Measurements from ENCODE around the gene EIPR1.
A peak's percentile ranks its signal among the peaks of the same experiment; 100 is the strongest.

The EIPR1 gene

DNA sequence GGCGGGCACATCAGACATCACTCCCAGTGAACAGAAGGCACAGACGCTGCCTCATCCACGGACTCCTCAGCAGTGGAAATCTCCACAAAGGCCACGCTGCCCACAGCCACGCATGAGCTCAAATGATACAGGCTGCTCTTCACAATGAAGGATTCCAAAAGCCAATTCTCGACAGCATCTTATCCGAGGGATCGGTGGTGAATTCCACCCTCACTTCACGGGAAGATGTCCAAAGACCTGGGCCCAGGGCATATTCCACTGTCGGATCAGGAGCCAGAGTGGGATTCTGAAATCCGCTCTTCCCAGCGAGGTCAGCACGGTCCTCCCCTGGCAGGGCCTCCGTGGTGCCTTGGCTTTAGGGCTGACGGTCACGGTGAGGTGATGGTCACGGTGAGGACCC, 55.8 kb downstream of the EIPR1 start:
- no peak for DNase-seq

- no peak for DNase-seq
Measured at GRCh38 chr2:3320910-3321605, 56.6 kb downstream of the EIPR1 start.

- DNase-seq, result no peak
Measured at GRCh38 chr2:3319745-3320566, 57.7 kb downstream of the EIPR1 start.

DNA sequence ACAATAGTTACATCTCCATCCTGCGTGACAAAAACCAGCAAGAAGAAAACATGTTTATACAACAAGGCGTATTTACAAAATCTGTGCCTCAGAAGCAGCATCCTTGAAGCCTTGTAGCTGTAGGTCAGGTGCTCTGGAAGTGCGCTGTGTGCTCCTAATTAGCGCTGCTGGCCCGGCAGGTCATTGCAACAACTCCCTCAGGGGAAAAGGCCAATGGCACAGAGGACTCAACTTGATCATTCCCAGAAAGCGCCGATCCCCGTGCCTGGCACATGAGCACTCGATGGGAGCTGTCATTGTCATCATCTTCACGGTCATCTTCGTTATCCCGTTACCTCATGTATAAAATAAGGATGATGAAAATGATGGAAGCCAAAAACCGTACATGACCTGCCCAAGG, 58.5 kb downstream of the EIPR1 start:
- no peak for DNase-seq

GRCh38 chr2:3317871-3318590, 59.6 kb downstream of the EIPR1 start:
- DNase-seq, result no peak

DNA sequence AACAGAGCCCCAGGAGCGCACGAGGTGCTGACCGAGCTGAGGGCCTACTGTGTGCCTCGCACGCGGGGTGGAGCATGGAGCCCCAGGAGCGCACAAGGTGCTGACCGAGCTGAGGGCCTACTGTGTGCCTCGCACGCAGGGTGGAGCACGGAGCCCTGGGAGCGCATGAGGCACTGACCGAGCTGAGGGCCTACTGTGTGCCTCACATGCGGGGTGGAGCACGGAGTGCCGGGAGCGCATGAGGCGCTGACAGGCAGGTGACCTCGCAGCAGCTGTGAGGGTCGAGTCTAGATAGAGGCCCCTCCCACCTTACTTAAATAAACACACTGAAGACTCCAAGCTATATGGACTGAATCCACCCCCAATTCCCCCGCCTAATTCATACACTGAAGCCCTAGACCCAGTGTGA, 60.3 kb downstream of the EIPR1 start:
- no peak for DNase-seq

DNA sequence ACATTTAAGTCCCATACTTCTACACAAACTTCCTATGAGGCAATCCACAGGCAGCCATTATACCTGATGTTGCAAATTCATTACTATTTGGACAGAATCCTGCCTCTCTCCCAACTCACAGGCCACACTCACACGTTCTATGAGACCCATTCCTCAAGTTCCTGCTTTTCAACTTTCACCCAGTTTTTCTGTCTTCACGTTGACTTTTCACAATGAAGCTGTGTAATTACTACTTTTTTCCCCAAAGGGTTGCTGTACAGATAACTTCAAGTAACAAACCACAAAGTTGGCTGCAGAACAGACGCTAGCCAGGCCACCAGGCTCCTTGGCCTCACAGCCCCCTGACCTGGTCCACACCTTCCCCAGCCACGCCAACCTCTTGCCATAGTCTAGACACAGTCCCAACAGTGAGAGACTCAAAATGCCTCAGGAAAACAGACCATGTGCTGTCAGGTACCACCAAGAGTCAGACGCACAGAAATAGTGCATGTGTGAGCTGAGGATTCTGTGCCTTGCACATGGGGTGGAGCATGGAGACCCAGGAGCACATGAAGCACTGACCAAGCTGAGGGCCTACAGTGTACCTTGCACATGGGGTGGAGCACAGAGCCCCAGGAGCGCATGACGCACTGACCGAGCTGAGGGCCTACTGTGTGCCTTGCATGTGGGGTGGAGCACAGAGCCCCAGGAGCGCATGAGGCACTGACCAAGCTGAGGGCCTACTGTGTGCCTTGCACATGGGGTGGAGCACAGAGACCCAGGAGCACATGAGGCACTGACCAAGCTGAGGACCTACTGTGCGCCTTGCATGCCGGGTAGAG, 61.0 kb downstream of the EIPR1 start:
- no peak for DNase-seq

DNA sequence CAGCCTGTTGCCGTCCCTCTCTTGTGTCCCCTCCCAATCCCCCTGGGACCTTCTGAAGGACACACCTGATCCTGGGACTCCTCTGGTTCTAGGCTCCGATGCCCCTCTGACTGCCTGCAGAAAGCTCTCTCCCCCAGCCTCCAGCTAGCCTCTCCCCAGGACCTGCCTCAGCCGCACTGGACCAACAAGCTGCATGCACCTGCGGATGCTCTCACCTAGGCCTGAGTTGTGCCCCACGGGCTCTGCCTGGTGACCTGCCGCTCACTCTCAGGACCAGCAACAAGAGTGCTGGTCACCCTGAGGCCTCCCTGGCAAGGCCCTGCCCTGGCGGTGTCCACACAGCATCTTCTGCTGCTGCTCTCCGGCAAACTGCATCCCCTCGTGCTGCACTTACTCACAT, 63.0 kb downstream of the EIPR1 start:
- no peak for DNase-seq

DNA sequence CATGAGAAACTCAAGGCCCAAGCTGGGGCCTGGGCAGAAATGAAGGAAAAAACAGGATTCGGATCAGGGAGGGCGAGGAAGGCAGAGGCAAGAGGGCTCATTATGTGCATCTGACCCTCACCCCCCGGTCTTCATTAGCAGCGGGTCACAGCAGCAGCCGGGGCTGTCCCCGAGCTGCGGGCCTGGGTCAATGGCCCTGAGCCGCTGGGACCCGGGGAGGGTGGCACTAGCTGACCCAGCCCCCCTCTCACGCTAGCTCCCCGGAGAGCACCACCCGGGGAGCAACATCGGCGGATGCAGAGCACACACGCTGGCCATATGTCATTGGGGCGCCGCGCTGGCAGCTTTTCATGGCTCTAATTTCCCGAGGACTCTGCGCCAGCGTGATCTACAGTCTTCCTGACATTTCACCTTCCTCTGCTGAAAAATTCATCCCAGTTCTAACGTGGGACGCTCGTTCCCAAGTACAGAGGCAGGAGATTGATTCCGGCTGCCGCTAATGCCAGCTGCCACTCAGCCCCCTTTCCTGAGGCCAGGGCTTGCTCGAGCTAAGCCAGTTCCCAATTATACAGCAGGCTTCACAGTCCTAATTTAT, 63.7 kb downstream of the EIPR1 start:
- DNase-seq, result no peak

DNA sequence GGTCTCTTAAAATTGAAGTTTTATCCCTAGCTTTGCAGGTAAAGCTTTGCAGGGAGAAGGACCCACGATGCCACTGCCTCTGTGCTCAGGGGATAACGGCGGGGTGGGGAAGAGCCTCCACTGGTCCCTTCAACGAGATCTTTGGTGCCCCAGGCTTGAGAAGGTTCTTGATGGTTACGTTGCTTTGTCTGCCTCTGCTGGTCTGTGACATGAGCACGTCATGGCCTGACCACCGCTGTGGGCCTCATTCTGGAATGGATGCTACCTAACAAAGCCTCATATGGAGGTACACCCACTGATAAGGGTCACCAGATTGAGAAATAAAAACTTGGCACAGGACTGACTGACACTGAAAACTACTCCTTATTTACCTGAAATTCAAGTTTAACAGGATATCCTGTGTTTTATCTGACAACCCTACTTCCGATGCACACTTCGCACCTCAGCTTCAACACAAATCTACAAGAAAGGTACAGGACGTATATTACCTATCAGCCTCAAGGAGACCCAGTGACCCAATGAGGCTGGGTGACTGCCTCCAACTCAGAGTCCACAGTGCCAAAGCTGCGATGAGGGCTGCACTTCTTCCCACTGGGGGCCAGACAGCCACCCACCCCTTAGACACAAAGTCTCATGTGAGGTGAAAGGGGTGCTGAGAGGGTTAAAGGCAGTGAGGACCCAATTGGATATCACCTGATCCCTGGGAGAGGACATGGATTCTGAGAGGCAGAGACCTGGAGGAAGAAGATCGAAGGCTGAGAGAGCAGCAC, 64.9 kb downstream of the EIPR1 start:
- no peak for DNase-seq

GRCh38 chr2:3311601-3312000, 66.0 kb downstream of the EIPR1 start:
- no peak for DNase-seq

DNA sequence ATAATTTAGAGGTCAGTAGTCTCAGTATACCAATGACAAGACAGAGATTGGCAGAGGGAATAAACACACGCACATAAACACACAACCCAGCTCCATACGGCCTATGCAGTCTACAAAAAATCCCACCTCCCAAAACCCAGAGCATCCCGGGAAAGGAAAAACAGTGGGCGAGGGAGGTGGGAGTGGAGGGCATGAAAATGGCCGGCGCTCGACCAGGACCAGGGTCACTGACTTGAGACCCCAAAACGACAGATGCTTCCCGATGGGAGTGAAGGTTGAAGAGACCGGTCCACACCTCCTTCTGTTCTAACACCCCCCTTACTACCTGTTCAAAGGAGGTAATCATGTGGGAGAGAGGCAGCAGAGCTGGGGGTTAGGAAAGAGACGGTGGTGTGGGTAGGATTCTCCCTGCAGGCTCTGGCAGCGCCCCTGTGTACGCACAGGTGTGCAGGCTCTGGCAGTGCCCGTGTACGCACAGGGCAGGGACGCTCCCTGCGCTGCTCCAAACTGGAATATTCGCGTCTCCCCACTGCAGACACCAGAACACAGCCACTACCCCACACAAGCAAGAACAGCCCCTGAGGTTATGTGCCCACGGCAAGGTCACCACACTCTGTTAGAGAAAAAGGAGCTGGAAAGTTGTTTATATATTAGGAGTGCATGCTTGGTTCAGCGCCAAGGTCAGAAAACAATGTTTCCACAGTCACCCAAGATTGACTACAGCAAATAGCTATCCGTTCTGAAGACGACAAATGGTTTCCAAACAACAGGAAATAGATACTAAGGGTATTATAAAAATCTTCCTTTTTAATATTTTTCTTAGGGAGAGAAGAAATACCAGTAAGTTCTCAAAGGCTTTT, 67.9 kb downstream of the EIPR1 start:
- no peak for DNase-seq

GRCh38 chr2:3307901-3308300, 69.7 kb downstream of the EIPR1 start:
- DNase-seq, result no peak

- no peak for DNase-seq
Measured at GRCh38 chr2:3307236-3307635, 70.4 kb downstream of the EIPR1 start.

DNA sequence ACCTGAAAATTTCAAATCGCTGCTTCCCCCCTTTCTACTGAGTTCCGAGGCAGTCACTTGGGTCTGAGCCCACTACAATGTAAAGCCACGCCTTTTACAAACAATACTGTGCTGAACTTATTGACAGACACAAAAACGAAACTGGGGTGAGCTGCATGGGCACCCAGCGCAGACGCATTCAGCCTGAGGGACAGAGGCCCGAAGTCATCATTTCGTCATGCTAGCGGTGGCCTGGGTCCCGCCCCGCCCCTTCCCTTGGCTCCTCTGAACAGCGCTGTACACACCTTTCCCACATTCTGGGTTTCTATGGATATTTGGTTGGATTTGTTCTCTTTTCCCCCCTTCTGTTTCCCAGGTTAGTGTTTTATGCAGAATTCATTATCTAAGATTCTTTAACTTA, 71.7 kb downstream of the EIPR1 start:
- no peak for DNase-seq

GRCh38 chr2:3305431-3305830, 72.2 kb downstream of the EIPR1 start:
- DNase-seq, result no peak

DNA sequence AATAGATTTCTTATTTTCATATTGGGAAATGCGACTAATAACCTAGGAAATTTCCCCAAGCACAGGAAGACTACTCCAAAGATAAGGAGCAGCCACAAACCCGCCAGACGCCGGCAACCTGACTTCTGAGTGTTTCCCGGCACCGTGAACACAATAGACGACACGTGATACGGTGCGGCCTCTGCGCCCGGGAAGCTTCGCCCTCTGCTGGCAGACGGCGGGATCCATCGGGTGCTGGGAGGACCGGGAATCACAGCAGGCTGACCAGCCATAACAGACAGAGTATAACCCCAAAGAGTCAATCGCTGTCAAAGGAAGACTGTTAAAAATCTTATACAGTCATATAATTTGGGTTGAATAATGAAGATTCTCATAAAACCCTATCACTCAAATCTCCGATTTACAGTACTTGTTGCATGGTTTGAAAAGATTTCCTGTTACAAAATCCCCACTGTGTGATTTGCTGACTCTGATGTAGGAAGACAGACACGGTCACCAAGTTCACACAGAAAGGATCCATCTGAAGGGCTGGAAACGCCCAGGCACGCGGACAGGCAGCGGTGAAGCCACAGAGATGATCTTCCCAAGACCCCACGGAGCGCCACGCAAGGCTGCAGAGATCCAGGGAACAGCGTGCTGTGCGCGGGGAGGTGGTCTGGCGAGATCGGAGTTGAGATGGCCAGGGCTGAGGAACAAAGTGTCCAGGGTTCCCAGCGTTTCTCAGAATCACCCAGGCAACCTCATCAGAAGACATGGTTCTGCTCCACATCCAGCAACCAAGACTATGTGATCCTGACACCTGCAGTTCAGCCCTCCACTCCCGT, 73.8 kb downstream of the EIPR1 start:
- DNase-seq, result peak; percentile 90

GRCh38 chr2:3302751-3303582, 74.7 kb downstream of the EIPR1 start:
- DNase-seq, result peak; percentile 78

GRCh38 chr2:3302421-3302750, 75.2 kb downstream of the EIPR1 start:
- DNase-seq, result no peak

All from NCI-H345 (cell line).